Measurements from ENCODE around the gene HOXC4.
A peak's percentile ranks its signal among the peaks of the same experiment; 100 is the strongest.

Gene HOXC4

GRCh38 chr12:54029529-54030441 is 23.9 kb upstream of the HOXC4 start:
- Histone ChIP-seq H3K36me3 (ENCODE audit: control insufficient read depth in 5 of 5, insufficient read depth in 5 of 5, low read length in 5 of 5) (no peaks in the 10 kb centered on the region), H3K4me3 (ENCODE audit: low read depth in 1 of 5, low read length in 5 of 5) (peak overlapping the region; percentile 44 to 68 (median 56)), H3K27ac (ENCODE audit: low read depth, low read length) (peak overlapping the region; percentile 93), H3K9me3 (ENCODE audit: control insufficient read depth in 5 of 5, low read length in 5 of 5) (no peaks in the 10 kb centered on the region), H3K4me1 (ENCODE audit: control insufficient read depth in 5 of 5, insufficient read depth in 5 of 5, low read length in 5 of 5) (peaks cover 4 to 90% (median 85%) of the 10 kb centered on the region in 5 donors), H3K9ac (ENCODE audit: low read length in 5 of 5) (peak overlapping the region; percentile 35 to 88 (median 56)), H3K27me3 (ENCODE audit: control insufficient read depth in 5 of 5, insufficient read depth in 4 of 5, low read length in 5 of 5) (peaks cover 0 to 56% (median 12%) of the 10 kb centered on the region in 5 donors)

DNA sequence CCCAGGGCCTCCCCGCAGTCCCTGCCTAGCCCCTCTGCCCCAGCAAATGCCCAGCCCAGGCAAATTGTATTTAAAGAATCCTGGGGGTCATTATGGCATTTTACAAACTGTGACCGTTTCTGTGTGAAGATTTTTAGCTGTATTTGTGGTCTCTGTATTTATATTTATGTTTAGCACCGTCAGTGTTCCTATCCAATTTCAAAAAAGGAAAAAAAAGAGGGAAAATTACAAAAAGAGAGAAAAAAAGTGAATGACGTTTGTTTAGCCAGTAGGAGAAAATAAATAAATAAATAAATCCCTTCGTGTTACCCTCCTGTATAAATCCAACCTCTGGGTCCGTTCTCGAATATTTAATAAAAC is 23.2 kb upstream of the HOXC4 start:
- Histone ChIP-seq H3K36me3 (ENCODE audit: control insufficient read depth in 5 of 5, insufficient read depth in 5 of 5, low read length in 5 of 5) (no peaks in the 10 kb centered on the region), H3K4me3 (ENCODE audit: low read depth in 1 of 5, low read length in 5 of 5) (peak overlapping the region in 2 of 5 donors; percentile 29 to 56), H3K9ac (ENCODE audit: low read length in 5 of 5) (peak overlapping the region in 3 of 5 donors; percentile 51 to 85 (median 74)), H3K9me3 (ENCODE audit: control insufficient read depth in 5 of 5, low read length in 5 of 5) (no peaks in the 10 kb centered on the region), H3K4me1 (ENCODE audit: control insufficient read depth in 5 of 5, insufficient read depth in 5 of 5, low read length in 5 of 5) (peaks cover 2 to 88% (median 84%) of the 10 kb centered on the region in 5 donors), H3K27me3 (ENCODE audit: control insufficient read depth in 5 of 5, insufficient read depth in 4 of 5, low read length in 5 of 5) (peaks cover 0 to 60% (median 15%) of the 10 kb centered on the region in 5 donors), H3K27ac (ENCODE audit: low read depth, low read length) (peak overlapping the region; percentile 93)

GRCh38 chr12:54030889-54031471 is 22.7 kb upstream of the HOXC4 start:
- H3K36me3 ChIP-seq (ENCODE audit: control insufficient read depth in 5 of 5, insufficient read depth in 5 of 5, low read length in 5 of 5), result no peaks in the 10 kb centered on the region
- no peaks in the 10 kb centered on the region for H3K9me3 ChIP-seq (ENCODE audit: control insufficient read depth in 5 of 5, low read length in 5 of 5)
- H3K27ac ChIP-seq (ENCODE audit: low read depth, low read length), result peak overlapping the region; percentile 93
- peak overlapping the region in 4 of 5 donors; percentile 51 to 85 (median 65) for H3K9ac ChIP-seq (ENCODE audit: low read length in 5 of 5)
- H3K27me3 ChIP-seq (ENCODE audit: control insufficient read depth in 5 of 5, insufficient read depth in 4 of 5, low read length in 5 of 5), result peaks cover 0 to 63% (median 15%) of the 10 kb centered on the region in 5 donors
- H3K4me3 ChIP-seq (ENCODE audit: low read depth in 1 of 5, low read length in 5 of 5), result peak overlapping the region; percentile 29 to 56 (median 40)
- H3K4me1 ChIP-seq (ENCODE audit: control insufficient read depth in 5 of 5, insufficient read depth in 5 of 5, low read length in 5 of 5), result peaks cover 2 to 83% (median 79%) of the 10 kb centered on the region in 5 donors

- peaks cover 2 to 78% (median 74%) of the 10 kb centered on the region in 5 donors for H3K4me1 ChIP-seq (ENCODE audit: control insufficient read depth in 5 of 5, insufficient read depth in 5 of 5, low read length in 5 of 5)
- H3K27me3 ChIP-seq (ENCODE audit: control insufficient read depth in 5 of 5, insufficient read depth in 4 of 5, low read length in 5 of 5), result peaks cover 0 to 60% (median 15%) of the 10 kb centered on the region in 5 donors
- H3K4me3 ChIP-seq (ENCODE audit: low read depth in 1 of 5, low read length in 5 of 5), result peak overlapping the region; percentile 29 to 56 (median 40)
- H3K36me3 ChIP-seq (ENCODE audit: control insufficient read depth in 5 of 5, insufficient read depth in 5 of 5, low read length in 5 of 5), result no peaks in the 10 kb centered on the region
- H3K27ac ChIP-seq (ENCODE audit: low read depth, low read length), result peak overlapping the region; percentile 93
- no peaks in the 10 kb centered on the region for H3K9me3 ChIP-seq (ENCODE audit: control insufficient read depth in 5 of 5, low read length in 5 of 5)
- peak overlapping the region in 4 of 5 donors; percentile 51 to 85 (median 65) for H3K9ac ChIP-seq (ENCODE audit: low read length in 5 of 5)
Observed at GRCh38 chr12:54031480-54031879, 22.2 kb upstream of the HOXC4 start.

DNA sequence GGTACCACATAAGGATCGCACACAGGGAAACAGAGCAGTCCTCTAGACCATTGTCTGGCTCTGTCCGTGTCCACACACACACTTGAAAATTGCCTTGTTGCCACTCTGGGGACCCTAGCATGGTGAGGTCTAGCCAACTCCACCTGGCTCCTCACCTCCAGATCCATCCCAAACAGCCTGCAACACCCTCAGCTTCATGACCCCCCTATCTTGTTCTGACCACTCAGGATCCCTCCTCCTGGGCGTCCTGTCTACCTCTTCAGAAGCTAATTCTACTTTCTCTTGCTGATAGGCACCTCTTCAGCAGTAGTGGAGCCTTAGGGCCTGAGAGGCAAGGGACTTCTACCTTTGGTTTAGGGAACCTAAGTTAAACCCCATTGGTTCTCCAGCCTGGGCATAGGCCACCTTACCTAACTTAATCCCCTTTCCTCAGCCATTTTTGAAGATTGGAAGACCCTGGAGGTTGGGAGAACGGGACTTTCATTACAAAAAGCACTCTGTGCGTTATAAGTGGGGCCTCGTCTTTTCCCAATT is 21.5 kb upstream of the HOXC4 start:
- Histone ChIP-seq H3K9ac (ENCODE audit: low read length in 5 of 5) (peak overlapping the region in 3 of 5 donors; percentile 51 to 85 (median 74)), H3K9me3 (ENCODE audit: control insufficient read depth in 5 of 5, low read length in 5 of 5) (no peaks in the 10 kb centered on the region), H3K4me3 (ENCODE audit: low read depth in 1 of 5, low read length in 5 of 5) (peak overlapping the region in 2 of 5 donors; percentile 56 to 74), H3K36me3 (ENCODE audit: control insufficient read depth in 5 of 5, insufficient read depth in 5 of 5, low read length in 5 of 5) (no peaks in the 10 kb centered on the region), H3K4me1 (ENCODE audit: control insufficient read depth in 5 of 5, insufficient read depth in 5 of 5, low read length in 5 of 5) (peaks cover 5 to 77% (median 74%) of the 10 kb centered on the region in 5 donors), H3K27ac (ENCODE audit: low read depth, low read length) (peak overlapping the region; percentile 93), H3K27me3 (ENCODE audit: control insufficient read depth in 5 of 5, insufficient read depth in 4 of 5, low read length in 5 of 5) (peaks cover 0 to 56% (median 17%) of the 10 kb centered on the region in 5 donors)

- H3K9ac ChIP-seq (ENCODE audit: low read length in 5 of 5), result peak within 1 kb of the TSS in 4 of 5 donors; percentile 43 to 85 (median 62)
- H3K4me3 ChIP-seq (ENCODE audit: low read depth in 1 of 5, low read length in 5 of 5), result peak within 1 kb of the TSS; percentile 47 to 74 (median 66)
- peaks cover 0 to 51% (median 17%) of the 10 kb centered on the region in 5 donors for H3K27me3 ChIP-seq (ENCODE audit: control insufficient read depth in 5 of 5, insufficient read depth in 4 of 5, low read length in 5 of 5)
- no peaks in the 10 kb centered on the region for H3K36me3 ChIP-seq (ENCODE audit: control insufficient read depth in 5 of 5, insufficient read depth in 5 of 5, low read length in 5 of 5)
- H3K27ac ChIP-seq (ENCODE audit: low read depth, low read length), result peak within 1 kb of the TSS; percentile 93
- H3K9me3 ChIP-seq (ENCODE audit: control insufficient read depth in 5 of 5, low read length in 5 of 5), result no peaks in the 10 kb centered on the region
- peaks cover 5 to 77% (median 72%) of the 10 kb centered on the region in 5 donors for H3K4me1 ChIP-seq (ENCODE audit: control insufficient read depth in 5 of 5, insufficient read depth in 5 of 5, low read length in 5 of 5)
Observed at GRCh38 chr12:54032627-54033100, 21.0 kb upstream of the HOXC4 start, which contains the start of gene HOXC5. Gene HOXC5 (plus strand): TSS chr12:54033050. CDS start chr12:54033123, 73 bp downstream.

DNA sequence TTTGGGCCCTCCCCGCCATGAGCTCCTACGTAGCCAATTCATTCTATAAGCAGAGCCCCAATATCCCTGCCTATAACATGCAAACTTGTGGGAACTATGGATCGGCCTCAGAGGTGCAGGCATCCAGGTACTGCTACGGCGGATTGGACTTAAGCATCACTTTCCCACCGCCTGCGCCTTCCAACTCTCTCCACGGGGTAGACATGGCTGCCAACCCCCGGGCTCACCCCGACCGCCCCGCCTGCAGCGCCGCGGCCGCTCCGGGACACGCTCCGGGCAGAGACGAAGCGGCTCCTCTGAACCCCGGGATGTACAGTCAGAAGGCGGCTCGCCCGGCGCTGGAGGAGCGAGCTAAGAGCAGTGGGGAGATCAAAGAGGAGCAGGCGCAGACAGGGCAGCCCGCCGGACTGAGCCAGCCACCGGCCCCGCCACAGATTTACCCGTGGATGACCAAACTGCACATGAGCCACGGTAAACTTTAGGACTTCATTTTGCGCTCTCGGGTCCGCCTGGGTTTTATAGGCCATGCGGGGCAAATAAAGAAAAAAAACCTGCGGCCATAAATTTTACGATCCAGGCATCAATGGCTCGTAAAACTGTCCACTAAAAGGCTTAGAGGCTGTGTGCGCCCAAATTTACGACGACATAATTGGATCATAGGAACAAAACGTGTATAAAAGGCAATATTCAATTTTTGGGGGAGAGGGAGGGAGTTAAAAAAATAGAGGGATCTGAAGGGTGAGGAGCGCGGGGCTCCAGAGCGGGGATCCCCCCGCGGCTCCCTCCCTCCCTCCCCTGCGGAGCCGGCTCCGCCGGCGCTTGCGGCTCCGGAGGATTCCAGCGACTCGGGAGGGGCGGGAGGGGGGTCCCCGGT is 20.3 kb upstream of the HOXC4 start:
- peak overlapping the region; percentile 41 for H3K27ac ChIP-seq (ENCODE audit: low read depth, low read length)

GRCh38 chr12:54033980-54034784 is 19.5 kb upstream of the HOXC4 start:
- Histone ChIP-seq H3K9ac (ENCODE audit: low read length in 5 of 5) (peak overlapping the region in 3 of 5 donors; percentile 21 to 59 (median 26)), H3K9me3 (ENCODE audit: control insufficient read depth in 5 of 5, low read length in 5 of 5) (no peaks in the 10 kb centered on the region), H3K36me3 (ENCODE audit: control insufficient read depth in 5 of 5, insufficient read depth in 5 of 5, low read length in 5 of 5) (no peaks in the 10 kb centered on the region), H3K27me3 (ENCODE audit: control insufficient read depth in 5 of 5, insufficient read depth in 4 of 5, low read length in 5 of 5) (peaks cover 0 to 56% (median 22%) of the 10 kb centered on the region in 5 donors), H3K4me1 (ENCODE audit: control insufficient read depth in 5 of 5, insufficient read depth in 5 of 5, low read length in 5 of 5) (peaks cover 5 to 79% (median 74%) of the 10 kb centered on the region in 5 donors), H3K4me3 (ENCODE audit: low read depth in 1 of 5, low read length in 5 of 5) (peak overlapping the region in 4 of 5 donors; percentile 12 to 67 (median 64)), H3K27ac (ENCODE audit: low read depth, low read length) (no peak overlapping the region)

More for the DNA sequence above, 20.3 kb upstream of the HOXC4 start:
- H3K36me3 ChIP-seq (ENCODE audit: control insufficient read depth in 5 of 5, insufficient read depth in 5 of 5, low read length in 5 of 5), result no peaks in the 10 kb centered on the region
- H3K9ac ChIP-seq (ENCODE audit: low read length in 5 of 5), result peak overlapping the region in 4 of 5 donors; percentile 11 to 69 (median 39)
- H3K4me1 ChIP-seq (ENCODE audit: control insufficient read depth in 5 of 5, insufficient read depth in 5 of 5, low read length in 5 of 5), result peaks cover 5 to 79% (median 73%) of the 10 kb centered on the region in 5 donors
- H3K9me3 ChIP-seq (ENCODE audit: control insufficient read depth in 5 of 5, low read length in 5 of 5), result no peaks in the 10 kb centered on the region
- peak overlapping the region; percentile 47 to 74 (median 66) for H3K4me3 ChIP-seq (ENCODE audit: low read depth in 1 of 5, low read length in 5 of 5)
- peaks cover 0 to 51% (median 17%) of the 10 kb centered on the region in 5 donors for H3K27me3 ChIP-seq (ENCODE audit: control insufficient read depth in 5 of 5, insufficient read depth in 4 of 5, low read length in 5 of 5)
